Stimulated activated CD4-positive, alpha-beta T cell treated with anti-CD3 and anti-CD28 coated beads, Interleukin-2, amount 100 ng/mL, for 48 hours (primary cell): ENCODE data around the gene B3GALT4.
"Not testable (repeated sequence)": the region's sequence is repeated elsewhere in the genome, so short reads cannot be mapped to it uniquely, and the experiment has no call there.

Source experiments
- DNase-seq, 2 donors: peaks; one replicate each; pipeline ENCODE4 v3.0.0-alpha.2; 2020

Gene B3GALT4

DNA sequence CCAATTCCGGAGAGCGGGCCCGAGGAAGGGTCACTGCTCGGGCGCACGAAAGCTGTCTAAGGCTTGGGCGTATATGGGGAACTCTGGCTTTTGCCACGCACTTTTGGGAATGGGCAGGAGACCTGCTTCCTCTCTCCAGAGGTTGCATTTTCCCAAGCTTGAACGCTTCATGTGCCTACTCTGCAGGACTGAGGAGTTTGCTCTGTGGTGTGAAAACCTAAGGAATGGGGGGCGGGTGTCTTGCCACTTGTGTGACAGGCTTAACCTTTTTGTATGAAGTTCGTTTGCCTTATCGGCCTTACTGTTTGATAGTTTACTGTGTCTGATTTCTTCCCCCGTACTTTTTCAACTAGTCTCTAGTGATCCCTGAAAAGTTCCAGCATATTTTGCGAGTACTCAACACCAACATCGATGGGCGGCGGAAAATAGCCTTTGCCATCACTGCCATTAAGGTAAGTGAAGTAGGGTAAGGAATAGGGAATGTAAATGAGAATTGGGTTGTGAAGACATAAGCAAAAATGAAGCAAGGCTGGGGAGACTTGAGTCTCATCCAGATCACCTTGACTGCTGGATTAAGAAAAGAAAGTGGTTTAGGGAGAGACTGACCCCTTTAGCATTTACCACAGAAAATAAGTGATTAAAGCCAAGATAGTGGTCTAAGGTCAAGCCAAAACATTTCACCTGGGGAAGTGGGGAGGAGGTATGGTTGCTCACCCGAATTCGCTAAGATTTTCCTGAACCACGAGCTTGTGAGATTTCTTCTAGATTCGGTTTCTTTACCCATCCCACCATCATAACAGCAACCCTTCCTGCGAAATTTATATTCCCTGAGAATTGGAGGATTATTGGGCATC is 4.4 kb upstream of the B3GALT4 start:
- no peak for DNase-seq

DNA sequence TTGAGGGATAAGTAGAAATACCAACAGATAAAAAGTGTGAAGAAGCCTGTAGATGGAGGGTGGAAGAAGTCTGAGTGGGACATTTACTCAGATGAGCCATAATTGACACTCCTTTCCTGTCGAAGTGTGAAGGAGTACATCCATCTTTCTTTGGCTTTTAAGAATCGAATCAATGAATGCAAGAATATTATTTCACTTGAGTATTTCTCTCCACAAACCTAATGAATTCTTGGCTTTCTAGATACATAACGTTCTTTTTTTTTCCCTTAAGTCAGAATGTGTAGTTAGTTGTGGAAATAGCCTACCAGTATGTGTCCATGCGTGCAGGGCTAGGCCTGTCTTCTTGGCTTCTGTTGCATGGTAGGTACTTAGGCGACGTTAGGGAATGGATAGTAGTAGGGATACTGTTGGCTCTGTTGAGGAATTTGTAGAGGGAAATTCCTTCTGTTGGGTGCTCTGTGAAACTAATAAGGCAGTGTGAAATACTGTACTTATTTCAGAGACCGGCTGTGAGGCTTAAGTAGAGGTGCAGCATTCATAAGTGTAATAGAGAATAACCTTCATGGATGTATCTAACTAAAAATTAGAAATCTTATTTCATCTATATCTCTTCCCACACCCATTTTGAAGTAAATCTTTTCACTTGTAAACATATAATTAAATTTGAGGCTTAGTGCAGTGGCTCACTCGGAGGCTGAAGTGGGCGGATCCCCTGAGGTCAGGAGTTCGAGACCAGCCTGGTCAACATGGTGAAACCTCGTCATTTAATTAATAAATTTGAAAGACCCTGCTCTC is 3.6 kb upstream of the B3GALT4 start:
- no peak for DNase-seq

DNA sequence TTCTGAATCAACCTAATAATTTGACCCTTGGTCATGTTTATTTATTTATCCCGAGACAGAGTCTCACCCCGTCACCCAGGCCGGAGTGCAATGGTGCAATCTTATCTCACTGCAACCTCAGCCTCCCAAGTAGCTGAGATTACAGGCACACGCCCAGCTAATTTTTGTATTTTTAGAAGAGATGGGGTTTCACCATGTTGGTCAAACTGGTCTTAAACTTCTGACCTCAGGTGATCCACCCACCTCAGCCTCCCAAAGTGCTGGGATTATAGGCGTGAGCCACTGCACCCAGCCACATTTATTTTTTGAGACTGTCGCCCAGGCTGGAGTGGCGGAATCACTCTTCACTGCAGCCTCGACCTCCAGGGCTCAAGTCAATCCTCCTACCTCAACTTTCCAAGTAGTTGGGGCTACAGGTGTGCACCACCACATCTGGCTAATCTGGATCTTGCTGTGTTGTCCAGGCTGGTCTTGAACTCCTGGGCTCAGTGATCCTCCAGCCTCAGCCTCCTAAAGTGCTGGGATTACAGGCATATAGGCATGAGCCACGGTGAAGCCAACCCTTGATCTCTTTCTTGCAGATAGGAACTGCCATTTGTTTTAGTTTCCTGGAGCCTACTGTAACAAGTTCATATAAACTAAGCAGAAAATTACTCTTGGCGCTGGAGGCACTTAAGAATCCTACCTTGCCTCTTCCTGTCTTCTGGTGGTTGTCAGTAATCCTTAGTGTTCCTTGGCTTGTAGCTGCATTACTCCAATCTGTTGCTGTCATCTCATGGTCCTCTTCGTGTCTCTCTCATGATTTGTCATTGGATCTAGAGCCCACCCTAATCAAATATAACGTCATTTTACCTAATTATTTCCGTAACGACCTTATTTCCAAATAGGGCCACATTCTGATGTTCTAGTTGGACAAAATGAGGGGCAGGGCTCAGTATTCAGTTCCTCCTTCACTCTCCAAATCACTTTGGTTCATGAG is 2.7 kb upstream of the B3GALT4 start:
- DNase-seq, result no peak

DNA sequence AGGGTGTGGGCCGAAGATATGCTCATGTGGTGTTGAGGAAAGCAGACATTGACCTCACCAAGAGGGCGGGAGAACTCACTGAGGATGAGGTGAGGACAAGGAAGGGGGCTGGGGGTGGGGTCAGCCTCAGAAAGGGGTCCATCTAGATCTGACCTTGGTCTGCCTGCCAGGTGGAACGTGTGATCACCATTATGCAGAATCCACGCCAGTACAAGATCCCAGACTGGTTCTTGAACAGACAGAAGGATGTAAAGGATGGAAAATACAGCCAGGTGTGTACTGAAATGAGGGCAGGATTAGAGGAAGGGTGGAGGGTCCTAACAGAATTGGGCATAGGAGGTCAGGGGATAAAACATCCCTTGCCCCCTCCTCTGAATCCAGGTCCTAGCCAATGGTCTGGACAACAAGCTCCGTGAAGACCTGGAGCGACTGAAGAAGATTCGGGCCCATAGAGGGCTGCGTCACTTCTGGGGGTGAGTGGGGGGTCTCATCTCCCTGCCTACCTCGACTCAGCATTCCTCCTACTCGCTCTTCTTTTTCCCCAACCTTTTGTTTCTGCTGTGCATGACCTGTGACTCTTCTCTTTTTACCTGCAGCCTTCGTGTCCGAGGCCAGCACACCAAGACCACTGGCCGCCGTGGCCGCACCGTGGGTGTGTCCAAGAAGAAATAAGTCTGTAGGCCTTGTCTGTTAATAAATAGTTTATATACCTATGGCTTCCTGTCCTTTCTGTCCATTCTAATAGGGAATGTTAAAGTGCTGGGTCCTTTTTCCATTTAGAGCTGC is 935 bp upstream of the B3GALT4 start:
- DNase-seq, result not testable (repeated sequence)

DNA sequence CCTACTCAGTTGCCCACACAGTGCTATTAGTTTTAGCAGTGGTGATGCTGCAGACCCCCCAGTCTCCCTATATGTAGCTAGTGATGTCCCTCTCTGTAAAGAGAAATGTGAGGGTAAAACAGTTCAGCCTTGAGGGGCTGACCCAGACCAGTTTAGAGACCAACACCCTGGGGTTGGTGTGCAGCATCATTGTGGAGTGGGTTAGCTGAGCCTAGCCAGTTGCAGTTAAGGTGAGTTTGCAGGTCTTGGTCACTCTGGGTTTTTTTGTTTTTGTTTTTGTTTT is 401 bp upstream of the B3GALT4 start:
- no peak for DNase-seq

DNA sequence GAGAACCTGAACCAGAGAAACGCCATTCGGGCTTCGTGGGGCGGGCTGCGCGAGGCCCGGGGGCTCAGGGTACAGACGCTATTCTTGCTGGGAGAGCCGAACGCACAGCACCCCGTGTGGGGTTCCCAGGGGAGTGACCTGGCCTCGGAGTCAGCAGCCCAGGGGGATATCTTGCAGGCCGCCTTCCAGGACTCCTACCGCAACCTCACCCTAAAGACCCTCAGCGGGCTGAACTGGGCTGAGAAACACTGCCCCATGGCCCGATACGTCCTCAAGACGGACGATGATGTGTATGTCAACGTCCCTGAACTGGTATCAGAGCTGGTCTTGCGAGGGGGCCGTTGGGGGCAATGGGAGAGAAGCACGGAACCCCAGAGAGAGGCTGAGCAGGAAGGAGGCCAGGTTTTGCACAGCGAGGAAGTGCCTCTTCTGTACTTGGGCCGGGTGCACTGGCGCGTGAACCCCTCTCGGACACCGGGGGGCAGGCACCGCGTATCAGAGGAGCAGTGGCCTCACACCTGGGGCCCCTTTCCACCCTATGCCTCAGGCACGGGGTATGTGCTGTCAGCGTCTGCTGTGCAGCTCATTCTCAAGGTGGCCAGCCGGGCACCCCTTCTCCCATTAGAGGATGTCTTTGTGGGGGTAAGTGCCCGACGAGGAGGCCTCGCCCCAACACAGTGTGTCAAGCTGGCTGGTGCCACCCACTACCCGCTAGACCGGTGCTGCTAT is 904 bp downstream of the B3GALT4 start:
- no peak for DNase-seq

DNA sequence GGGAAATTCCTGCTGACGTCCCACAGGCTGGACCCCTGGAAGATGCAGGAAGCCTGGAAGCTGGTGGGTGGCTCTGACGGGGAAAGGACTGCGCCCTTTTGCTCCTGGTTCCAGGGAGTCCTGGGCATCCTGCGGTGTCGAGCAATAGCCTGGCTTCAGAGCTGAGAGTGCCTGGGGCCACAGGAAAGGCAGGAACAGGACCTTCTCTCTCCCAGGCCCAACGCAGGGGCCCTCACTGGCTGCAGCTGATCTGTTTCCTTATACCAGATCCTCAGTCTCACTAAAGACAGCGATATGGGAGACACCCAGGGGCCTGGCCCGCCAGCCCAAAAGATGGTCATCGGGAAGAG is 1.4 kb downstream of the B3GALT4 start:
- DNase-seq, result no peak

DNA sequence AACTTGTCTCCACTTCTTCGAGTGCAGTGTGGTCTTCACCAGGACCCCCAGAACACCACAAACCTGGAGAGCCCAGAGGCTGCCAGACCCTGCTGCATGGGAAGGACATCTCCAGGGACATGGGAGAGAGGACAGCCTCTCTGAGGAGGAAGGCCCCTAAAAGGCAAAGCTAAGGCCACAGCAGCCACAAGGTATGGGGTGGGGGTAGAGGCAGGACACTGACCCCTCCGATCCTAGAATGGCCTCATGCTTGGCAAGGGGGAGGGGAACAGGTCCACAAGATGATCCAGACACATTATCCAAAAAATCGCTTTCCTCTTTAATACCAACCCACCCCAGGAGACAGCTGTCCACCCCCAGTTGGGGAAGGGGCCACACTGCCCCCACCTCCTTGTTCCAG is 1.9 kb downstream of the B3GALT4 start:
- DNase-seq, result no peak

DNA sequence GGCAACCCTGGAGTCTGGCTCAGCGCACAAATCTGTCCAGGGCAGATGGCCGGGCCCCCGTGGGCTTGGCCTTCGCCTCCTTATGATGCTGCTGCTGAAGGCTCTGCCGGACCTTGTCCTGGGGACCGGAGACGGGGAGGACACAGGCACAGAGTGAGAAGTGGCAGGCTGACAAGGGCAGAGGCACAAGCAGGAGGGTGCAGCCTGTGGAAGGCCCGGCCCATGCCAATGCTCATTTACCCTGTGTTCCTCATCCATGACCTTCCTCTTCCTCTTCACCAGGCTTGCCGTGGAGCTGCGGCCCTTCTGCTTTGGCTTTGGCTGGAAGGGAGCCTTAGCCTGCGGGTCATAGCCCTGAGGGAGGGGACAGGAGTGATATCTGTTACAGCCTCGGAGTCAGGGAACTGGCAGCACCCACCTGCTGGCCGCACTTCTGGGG is 2.4 kb downstream of the B3GALT4 start:
- no peak for DNase-seq

DNA sequence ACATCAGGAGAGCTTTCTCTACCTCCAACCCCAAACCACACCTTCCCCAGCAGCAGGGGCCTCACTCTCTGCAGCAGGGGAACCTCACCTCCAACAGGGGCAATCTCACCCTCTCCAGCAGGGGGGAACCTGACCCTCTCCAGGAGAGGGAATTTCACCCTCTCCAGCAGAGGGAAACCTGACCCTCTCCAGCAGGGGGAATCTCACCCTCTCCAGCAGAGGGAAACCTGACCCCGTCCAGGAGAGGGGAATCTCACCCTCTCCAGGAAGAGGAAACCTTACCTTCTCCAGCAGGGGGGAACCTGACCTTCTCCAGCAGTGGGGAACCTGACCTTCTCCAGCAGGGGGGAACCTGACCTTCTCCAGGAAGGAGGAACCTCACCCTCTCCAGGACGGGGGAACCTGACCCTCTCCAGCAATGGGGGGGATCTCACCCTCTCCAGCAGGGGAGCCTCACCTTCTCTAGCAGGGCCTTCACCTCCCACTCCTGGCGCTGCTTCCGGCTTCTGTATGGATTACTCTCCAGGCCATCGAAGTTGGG is 3.1 kb downstream of the B3GALT4 start:
- no peak for DNase-seq

DNA sequence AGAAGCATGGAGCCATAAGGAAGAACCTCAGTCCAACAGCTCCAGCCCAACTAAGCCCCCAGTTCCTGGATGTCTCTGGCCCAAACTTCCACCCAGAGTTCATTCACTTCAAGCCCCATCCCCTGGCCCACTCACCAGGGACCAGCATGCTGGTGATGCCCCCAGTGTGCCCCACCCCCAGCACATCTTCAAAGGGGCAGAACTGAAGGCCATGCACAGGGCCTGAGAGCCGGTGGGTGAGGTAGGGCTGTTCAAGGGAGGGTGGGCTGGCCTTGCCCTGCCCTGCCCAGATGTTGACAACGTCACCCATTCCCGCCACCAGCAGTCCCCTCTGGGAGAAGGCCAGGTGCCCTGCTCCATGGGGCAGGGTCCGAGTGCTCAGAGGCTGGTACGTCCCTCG is 3.6 kb downstream of the B3GALT4 start:
- no peak for DNase-seq

DNA sequence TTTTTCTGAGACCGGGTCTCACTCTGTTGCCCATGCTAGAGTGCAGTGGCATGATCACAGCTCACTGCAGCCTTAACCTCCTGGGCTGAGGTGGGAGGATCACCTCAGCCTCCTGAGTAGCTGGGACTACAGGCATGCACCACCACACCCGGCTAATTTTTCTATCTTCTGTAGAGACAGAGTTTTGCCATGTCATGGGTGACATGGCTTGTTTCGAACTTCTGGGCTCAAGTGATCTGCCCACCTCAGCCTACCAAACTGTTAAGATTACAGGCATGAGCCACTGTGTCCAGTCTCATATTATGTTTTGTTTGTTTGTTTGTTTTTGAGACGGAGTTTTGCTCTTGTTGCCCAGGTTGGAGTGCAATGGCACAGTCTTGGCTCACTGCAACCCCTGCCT is 8.3 kb downstream of the B3GALT4 start:
- DNase-seq, result not testable (repeated sequence)

DNA sequence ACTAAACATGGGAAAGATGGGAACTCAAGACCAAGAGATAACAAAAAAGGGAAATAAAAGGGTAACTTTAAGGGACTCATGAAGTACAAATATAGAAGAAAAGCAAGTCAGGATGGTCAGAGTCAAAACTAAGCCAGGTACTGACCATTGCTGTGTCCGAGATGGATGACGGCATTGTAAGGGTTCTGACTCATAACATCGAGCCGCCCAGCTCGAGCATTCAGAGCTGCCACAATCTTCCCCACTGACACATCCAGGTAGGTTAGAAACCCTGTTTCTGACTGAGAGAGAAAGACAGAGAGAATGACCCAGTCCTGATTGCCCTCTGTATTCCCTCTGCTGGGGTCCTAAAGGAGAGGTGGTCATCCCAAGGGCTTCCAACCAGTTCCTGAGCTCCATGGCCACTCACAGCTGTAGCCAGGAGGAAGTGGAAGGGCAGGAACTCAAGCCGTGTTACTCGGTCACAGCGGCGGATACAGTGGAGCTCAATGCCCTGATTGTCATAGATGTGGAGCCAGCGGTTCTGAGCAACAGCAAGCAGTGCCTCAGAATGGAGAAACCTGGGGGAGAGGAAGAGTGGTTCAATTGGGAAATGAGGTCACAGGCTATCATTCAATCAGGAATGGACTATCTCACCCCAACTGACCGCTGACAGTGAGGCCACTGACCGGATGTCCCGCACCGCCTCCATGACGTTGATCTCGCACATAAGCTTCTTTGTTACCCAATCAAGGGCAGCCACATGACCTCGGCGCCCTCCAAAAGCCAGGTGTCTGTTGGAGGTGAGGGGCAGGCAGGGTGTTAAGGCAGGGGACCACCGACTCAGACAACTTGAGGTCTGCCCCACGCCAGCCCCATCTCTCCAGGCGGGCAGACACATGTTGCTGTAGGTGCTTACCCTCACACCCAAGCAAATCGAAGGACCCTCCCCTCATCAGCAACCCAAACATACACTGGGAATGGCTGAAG is 10.3 kb downstream of the B3GALT4 start:
- DNase-seq, result no peak

DNA sequence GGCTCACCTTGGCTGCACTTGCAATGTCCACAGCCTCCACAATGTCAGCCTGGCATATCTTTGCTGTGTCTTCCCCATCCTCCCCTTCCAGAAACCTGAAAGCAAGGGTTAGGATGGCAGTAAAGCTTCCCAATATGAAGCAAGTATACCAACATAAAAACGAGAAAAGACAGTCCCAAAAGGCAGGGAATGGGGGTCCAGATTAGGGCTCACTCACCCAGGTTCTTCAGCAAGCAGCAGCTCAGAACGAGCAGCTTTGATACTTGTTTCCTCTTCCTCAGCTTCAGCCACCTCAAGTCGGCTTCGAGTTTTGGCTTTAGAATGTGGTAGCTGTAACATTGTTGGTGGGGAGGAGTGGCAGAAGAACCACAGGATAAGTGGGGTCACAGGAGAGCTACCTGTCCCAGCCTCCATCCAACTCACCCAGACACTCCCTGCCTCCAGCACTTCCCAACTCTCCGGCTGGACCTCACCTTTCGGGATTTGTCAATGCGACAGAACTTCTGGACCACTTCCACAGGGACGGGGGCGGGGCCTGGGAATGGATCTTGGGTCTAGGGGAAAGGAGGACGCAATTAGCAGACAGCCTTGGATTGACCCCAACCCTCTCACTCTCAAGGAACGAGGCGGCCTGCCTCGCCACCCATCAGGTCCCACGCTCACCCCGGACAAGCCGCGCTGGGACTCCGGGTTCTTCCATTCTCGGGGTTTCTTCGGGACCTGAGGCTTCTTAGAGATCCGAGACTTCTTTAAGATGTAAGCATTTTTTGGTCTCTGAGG is 11.4 kb downstream of the B3GALT4 start:
- no peak for DNase-seq

DNA sequence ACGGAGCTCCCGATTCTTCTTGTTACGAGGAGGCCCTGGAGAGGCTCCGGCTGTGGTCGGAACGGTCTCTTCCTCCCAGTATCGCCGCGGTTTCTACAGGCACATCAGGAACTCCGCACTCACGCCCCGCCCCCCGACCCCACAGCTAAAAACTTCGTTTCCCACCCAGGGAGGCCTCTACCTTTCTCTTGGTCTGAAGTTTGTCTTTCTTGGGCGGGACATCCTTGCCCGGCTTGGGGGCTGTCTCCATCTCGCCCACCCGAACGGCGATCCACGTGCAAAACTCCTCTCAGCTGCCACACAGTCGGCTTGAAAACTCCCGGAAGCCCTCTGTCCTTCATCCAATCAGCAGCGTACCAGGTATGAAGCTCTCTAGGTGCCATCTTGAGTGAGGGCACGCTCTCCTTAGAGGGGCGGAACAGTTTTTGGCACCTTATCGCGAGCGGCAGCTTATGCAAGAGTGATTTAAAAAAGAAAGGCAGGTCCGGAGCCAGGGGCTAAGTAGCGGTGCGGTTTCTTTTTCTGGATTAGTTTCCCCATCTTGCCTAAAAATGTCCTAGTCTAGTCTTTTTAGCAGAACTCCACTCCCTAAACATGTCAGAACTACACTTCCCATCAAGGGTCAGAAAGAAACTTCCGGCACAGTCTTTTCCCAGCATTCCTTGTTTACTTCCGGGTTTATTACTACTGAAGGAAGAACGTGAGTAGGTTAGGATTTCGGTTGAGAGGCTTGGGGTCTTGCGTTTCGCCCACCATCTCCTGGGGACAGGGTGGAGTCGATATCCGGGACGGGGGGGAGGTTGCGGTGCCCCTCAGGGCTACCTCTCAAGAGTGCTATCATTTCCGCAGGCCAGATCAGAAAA is 12.2 kb downstream of the B3GALT4 start, which contains the start of the genes PFDN6 and WDR46:
TSS of gene PFDN6 (plus strand) at position 681 of the 863 bp plus-strand sequence. CDS start 256 bp downstream, outside the sequence.
TSS of gene WDR46 (minus strand) at position 319 of the 863 bp plus-strand sequence. CDS start at position 250, 69 bp downstream.
- DNase-seq, result peak; percentile 65 to 66

DNA sequence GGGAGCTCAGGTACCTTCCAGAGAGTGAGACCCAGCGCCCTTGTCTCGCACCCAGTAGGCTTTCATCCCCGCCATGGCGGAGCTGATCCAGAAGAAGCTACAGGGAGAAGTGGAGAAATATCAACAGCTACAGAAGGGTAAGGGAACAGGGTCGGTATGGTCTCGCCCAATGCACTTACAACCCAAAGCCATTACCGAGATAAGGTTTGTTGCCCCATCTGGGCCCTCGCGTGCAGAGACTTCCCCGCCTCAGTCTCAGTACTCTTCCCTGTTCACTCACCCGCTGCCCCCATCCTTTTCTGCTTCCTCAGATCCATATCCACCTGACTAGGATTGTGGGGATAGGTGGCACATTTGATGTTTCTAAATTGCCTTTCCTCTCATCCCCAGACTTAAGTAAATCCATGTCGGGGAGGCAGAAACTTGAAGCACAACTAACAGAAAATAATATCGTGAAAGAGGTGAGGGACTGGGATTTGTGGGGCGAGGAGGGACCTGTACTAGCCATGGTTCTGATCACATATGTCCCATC is 12.9 kb downstream of the B3GALT4 start:
- no peak for DNase-seq

DNA sequence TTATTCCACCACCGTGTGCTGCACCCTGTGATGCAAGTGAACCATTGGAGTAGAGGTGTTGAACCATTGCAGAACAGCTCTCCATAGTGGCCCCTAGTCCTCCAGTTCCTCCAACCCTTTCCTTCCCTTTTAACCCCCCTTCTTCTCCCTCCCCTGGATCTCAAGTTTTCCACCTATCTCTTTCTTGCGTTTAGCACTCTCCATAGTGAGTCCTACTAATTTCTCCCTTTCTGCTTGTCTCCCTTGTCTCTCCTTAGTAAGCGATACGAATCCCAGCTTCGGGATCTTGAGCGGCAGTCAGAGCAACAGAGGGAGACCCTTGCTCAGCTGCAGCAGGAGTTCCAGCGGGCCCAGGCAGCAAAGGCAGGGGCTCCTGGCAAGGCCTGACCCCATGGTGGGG is 13.5 kb downstream of the B3GALT4 start:
- DNase-seq, result no peak
